Epidermal melanocyte (primary cell): Measurements from ENCODE around the gene GSTA2.
"Not testable (repeated sequence)": the region's sequence is repeated elsewhere in the genome, so short reads cannot be mapped to it uniquely, and the experiment has no call there.

Experiments
- DNase-seq: peaks from one replicate; pipeline ENCODE4 v3.0.0; 2011; ENCODE audit warnings: low spot score; ENCODE audit not compliant: insufficient read length

The GSTA2 gene

GRCh38 chr6:52760105-52760765 is 3.0 kb downstream of the GSTA2 start:
- no peak for DNase-seq

- no peak for DNase-seq
Observed at GRCh38 chr6:52759085-52759484, 4.2 kb downstream of the GSTA2 start.

- not testable (repeated sequence) for DNase-seq
Observed at GRCh38 chr6:52757651-52758338, 5.5 kb downstream of the GSTA2 start.

GRCh38 chr6:52754443-52754842 is 8.8 kb downstream of the GSTA2 start:
- DNase-seq = no peak

GRCh38 chr6:52753137-52753536 is 10.1 kb downstream of the GSTA2 start:
- not testable (repeated sequence) for DNase-seq

GRCh38 chr6:52752310-52752709 is 11.0 kb downstream of the GSTA2 start:
- no peak for DNase-seq

- no peak for DNase-seq
Observed at GRCh38 chr6:52749556-52750152, 13.6 kb downstream of the GSTA2 start.

GRCh38 chr6:52747301-52747700 is 16.0 kb downstream of the GSTA2 start:
- DNase-seq = not testable (repeated sequence)

- DNase-seq = no peak
Observed at GRCh38 chr6:52746213-52746612, 17.1 kb downstream of the GSTA2 start.

- no peak for DNase-seq
Observed at GRCh38 chr6:52745764-52746201, 17.5 kb downstream of the GSTA2 start.

GRCh38 chr6:52741872-52742271 is 21.4 kb downstream of the GSTA2 start:
- DNase-seq = no peak

- no peak for DNase-seq
Observed at GRCh38 chr6:52739627-52740026, 23.6 kb downstream of the GSTA2 start.

- DNase-seq = no peak
Observed at GRCh38 chr6:52739134-52739533, 24.1 kb downstream of the GSTA2 start.

GRCh38 chr6:52736145-52736544 is 27.1 kb downstream of the GSTA2 start:
- DNase-seq = no peak

- no peak for DNase-seq
Observed at GRCh38 chr6:52735071-52735470, 28.2 kb downstream of the GSTA2 start.

- no peak for DNase-seq
Observed at GRCh38 chr6:52734072-52734471, 29.2 kb downstream of the GSTA2 start.

GRCh38 chr6:52733172-52733571 is 30.1 kb downstream of the GSTA2 start:
- no peak for DNase-seq

GRCh38 chr6:52731719-52732118 is 31.6 kb downstream of the GSTA2 start:
- no peak for DNase-seq

- DNase-seq = no peak
Observed at GRCh38 chr6:52729576-52729975, 33.7 kb downstream of the GSTA2 start.

- no peak for DNase-seq
Observed at GRCh38 chr6:52728394-52728793, 34.9 kb downstream of the GSTA2 start.

- DNase-seq = no peak
Observed at GRCh38 chr6:52727908-52728307, 35.4 kb downstream of the GSTA2 start.

- no peak for DNase-seq
Observed at GRCh38 chr6:52726741-52727535, 36.3 kb downstream of the GSTA2 start.
